HG03097 (cell line): ENCODE data around the gene PAFAH1B2.

Source experiments
- ATAC-seq: cut with Tn5 transposase; IDR thresholded peaks from one replicate; pipeline ENCODE4 v1.9.1; 2021; ENCODE audit not compliant: unreplicated experiment, low FRiP score

The PAFAH1B2 gene

GRCh38 chr11:117187007-117187406 is 42.9 kb downstream of the PAFAH1B2 start:
- ATAC-seq: no peak

DNA sequence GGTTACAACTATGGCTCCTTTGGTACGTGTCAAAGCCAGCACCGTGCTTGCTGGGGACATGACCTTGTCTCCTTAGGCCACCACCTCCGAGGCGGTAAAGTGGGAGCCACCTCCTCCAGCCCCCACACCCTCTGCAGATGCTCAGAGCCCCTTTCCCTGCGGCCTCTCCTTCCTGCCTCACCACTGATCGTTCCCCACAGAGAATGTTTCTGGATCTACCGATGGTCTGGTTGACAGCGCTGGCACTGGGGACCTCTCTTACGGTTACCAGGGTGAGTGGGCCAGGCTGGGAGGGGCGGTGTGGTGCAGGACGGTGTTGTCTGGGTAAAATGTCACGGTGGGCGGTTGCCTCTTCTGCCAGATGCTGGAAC is 43.3 kb downstream of the PAFAH1B2 start:
- no peak for ATAC-seq

- ATAC-seq: no peak
These were observed 43.9 kb downstream of the PAFAH1B2 start for GRCh38 chr11:117187799-117188481.

DNA sequence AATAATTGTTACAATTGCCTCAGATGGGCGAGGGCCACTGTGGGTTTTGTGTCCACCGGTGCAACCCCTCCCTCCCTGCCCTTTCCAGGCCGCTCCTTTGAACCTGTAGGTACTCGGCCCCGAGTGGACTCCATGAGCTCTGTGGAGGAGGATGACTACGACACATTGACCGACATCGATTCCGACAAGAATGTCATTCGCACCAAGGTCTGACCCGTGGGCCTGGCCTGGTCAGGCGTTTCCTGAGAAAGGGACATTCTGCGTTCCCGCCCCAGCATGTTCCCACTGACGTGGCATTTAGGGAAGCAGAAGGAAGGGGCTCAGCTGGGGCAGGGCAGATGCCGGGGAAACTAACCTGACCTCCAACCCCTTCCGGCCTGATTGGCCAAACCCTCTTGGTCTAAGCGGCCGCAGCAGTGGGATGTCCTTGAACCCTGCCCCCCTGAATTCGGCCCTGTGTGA is 44.6 kb downstream of the PAFAH1B2 start:
- no peak for ATAC-seq

GRCh38 chr11:117189191-117189940 is 45.3 kb downstream of the PAFAH1B2 start:
- no peak for ATAC-seq

- ATAC-seq: no peak
These were observed 46.0 kb downstream of the PAFAH1B2 start for GRCh38 chr11:117189941-117190544.

DNA sequence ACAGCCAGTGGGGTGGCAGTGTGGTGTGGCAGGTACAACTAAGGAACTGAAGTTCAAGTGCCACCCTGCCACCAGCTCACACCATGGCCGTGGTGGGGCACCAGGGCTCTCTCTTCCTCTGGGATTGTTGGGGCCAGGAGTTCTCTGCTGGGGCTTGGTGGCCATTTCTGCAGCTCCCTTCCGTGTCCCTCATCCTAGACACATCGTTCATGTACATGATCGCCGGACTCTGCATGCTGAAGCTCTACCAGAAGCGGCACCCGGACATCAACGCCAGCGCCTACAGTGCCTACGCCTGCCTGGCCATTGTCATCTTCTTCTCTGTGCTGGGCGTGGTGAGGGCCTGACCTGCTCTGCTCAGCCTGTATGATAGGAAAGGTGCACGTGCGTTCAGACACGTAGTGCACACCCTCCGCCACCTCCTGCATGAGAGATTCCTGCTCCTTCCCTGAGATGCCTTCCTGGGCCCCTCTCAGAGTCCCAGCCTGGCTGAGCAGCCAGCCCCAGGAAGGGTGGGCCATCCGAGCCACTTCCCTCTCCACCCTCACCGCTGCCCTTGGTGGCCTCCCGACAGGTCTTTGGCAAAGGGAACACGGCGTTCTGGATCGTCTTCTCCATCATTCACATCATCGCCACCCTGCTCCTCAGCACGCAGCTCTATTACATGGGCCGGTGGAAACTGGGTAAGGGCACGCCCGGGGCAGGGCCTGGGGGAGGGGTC is 47.8 kb downstream of the PAFAH1B2 start:
- ATAC-seq: no peak

DNA sequence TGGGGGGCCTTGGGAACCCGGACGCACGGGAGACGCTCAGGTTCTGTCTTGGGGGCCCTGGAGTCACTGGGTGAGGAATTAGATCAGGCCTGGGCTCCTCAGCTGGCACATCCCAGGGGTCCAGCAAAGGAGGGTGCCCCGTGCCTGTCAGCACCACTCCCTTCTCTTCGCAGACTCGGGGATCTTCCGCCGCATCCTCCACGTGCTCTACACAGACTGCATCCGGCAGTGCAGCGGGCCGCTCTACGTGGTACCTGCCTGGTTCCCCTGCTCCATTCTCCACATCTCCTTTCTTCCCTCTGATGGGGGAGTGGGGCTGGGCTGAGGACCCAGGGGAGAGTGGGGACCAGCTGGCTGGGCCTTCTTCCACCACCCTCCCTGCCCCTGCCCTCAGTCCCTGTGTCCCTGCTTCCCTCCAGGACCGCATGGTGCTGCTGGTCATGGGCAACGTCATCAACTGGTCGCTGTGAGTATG is 48.4 kb downstream of the PAFAH1B2 start:
- no peak for ATAC-seq

DNA sequence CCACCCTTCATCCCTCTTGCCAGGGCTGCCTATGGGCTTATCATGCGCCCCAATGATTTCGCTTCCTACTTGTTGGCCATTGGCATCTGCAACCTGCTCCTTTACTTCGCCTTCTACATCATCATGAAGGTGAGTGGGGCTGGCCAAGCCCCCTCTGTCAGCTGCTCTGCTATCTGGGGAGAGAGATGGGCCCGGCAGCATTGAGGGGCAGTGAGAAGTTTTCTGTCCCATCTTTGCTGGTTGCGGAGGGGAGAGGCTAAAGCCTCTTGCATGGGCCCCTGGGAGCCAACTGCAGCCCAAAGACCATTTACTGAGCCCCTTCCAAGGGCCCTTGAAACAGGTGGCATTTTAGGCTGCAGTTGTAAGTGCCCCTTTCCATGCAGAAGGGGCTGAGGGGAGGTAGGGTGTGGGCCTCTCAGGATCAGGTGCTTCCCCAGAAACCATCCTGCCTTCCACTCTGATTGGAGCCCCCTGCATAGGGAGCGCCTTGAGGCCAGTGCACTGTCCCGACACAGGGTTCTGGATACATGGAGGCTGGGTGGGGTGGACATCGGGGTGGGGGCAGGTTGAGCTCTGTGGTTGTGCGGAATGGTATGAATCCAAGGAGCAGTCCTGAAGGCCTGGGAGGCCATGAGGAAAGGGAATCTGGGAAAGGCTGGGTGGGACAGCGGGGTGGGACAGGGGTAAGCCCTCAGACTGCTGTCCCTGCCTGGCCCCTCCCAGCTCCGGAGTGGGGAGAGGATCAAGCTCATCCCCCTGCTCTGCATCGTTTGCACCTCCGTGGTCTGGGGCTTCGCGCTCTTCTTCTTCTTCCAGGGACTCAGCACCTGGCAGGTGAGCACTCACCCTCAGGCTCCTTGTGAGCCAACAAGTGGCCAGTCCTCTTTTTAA is 49.3 kb downstream of the PAFAH1B2 start:
- no peak for ATAC-seq

- ATAC-seq: no peak
These were observed 50.2 kb downstream of the PAFAH1B2 start for GRCh38 chr11:117194267-117194666.

- ATAC-seq: no peak
These were observed 51.2 kb downstream of the PAFAH1B2 start for GRCh38 chr11:117195258-117195657.

DNA sequence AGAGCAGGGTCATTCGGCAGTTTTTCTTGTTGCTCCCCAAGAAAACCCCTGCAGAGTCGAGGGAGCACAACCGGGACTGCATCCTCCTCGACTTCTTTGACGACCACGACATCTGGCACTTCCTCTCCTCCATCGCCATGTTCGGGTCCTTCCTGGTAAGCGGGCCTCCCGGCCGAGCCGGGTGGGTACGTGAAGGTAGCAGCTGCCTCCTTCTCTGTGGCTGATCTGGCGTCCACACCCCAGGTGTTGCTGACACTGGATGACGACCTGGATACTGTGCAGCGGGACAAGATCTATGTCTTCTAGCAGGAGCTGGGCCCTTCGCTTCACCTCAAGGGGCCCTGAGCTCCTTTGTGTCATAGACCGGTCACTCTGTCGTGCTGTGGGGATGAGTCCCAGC is 51.7 kb downstream of the PAFAH1B2 start:
- no peak for ATAC-seq

DNA sequence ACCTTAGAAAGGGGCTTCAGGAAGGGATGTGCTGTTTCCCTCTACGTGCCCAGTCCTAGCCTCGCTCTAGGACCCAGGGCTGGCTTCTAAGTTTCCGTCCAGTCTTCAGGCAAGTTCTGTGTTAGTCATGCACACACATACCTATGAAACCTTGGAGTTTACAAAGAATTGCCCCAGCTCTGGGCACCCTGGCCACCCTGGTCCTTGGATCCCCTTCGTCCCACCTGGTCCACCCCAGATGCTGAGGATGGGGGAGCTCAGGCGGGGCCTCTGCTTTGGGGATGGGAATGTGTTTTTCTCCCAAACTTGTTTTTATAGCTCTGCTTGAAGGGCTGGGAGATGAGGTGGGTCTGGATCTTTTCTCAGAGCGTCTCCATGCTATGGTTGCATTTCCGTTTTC is 52.9 kb downstream of the PAFAH1B2 start:
- ATAC-seq: no peak

- no peak for ATAC-seq
These were observed 53.7 kb downstream of the PAFAH1B2 start for GRCh38 chr11:117197516-117198456.

DNA sequence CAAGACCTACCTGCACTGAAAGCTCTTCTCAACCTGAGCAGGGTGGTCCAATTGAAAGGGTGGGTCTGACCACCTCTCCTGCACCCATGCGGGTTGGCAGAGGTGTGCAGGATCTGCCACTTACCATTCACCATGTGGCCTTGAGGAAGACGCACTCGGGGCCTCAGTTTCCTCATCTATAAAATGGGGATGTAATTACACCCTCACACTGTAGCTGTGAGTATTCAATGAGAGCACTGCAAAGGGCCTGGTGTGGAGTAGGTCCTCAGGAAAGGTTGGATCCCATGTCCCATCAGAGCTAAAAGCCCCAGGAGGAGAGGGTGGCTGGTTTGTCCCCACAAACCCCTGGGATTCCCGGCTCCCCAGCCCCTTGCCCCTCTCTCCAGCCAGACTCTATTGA is 54.5 kb downstream of the PAFAH1B2 start:
- no peak for ATAC-seq

DNA sequence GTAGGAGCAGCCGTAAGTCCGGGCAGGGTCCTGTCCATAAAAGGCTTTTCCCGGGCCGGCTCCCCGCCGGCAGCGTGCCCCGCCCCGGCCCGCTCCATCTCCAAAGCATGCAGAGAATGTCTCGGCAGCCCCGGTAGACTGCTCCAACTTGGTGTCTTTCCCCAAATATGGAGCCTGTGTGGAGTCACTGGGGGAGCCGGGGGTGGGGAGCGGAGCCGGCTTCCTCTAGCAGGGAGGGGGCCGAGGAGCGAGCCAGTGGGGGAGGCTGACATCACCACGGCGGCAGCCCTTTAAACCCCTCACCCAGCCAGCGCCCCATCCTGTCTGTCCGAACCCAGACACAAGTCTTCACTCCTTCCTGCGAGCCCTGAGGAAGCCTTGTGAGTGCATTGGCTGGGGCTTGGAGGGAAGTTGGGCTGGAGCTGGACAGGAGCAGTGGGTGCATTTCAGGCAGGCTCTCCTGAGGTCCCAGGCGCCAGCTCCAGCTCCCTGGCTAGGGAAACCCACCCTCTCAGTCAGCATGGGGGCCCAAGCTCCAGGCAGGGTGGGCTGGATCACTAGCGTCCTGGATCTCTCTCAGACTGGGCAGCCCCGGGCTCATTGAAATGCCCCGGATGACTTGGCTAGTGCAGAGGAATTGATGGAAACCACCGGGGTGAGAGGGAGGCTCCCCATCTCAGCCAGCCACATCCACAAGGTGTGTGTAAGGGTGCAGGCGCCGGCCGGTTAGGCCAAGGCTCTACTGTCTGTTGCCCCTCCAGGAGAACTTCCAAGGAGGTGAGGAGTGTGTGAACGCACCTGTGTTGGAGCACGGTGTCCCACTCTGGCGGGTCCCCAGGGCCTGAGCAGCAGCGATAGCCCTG is 55.2 kb downstream of the PAFAH1B2 start, which contains the start of gene TAGLN:
Gene TAGLN, plus strand, starts transcription at position 318 of the 863 bp plus-strand sequence. CDS start 3,644 bp downstream, outside the sequence.
- no peak for ATAC-seq

- no peak for ATAC-seq
These were observed 56.1 kb downstream of the PAFAH1B2 start for GRCh38 chr11:117199916-117200812.
